DND-41 (cell line): ENCODE data around the gene MATK.

Experiments used
- EZH2 ChIP-seq: IDR thresholded peaks from 3 replicates; pipeline ENCODE4 v1.6.1; 2012; ENCODE audit warnings: borderline replicate concordance, low read depth, mild to moderate bottlenecking, moderate library complexity, low read length, inconsistent platforms; ENCODE audit not compliant: severe bottlenecking
- TF ChIP-seq, protein P1 (sequence below): IDR thresholded peaks from 2 replicates; pipeline ENCODE4 v1.5.1; 2012; ENCODE audit warnings: borderline replicate concordance, low read length, moderate library complexity, mild to moderate bottlenecking; ENCODE audit not compliant: poor library complexity, severe bottlenecking; ENCODE audit errors: extremely low read depth

- TF ChIP-seq, protein P1, sequence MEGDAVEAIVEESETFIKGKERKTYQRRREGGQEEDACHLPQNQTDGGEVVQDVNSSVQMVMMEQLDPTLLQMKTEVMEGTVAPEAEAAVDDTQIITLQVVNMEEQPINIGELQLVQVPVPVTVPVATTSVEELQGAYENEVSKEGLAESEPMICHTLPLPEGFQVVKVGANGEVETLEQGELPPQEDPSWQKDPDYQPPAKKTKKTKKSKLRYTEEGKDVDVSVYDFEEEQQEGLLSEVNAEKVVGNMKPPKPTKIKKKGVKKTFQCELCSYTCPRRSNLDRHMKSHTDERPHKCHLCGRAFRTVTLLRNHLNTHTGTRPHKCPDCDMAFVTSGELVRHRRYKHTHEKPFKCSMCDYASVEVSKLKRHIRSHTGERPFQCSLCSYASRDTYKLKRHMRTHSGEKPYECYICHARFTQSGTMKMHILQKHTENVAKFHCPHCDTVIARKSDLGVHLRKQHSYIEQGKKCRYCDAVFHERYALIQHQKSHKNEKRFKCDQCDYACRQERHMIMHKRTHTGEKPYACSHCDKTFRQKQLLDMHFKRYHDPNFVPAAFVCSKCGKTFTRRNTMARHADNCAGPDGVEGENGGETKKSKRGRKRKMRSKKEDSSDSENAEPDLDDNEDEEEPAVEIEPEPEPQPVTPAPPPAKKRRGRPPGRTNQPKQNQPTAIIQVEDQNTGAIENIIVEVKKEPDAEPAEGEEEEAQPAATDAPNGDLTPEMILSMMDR = no peak
- TF ChIP-seq EZH2 = no peak
Measured at GRCh38 chr19:3803986-3804385, 17.8 kb upstream of the MATK start.
